GM23338 (cell line): ENCODE measurements around the gene DCAF17. TPM values are rescaled to one million over a fixed set of nuclear protein-coding genes. Genes with fewer than 3 reads are reported as not detected.

Experiments used
- ATAC-seq: fragments of 200-7000 bp; cut with Tn5 transposase; 3 replicates; pipeline ENCODE4 v1.9.1; 2020
- DNase-seq: peaks from one replicate; pipeline ENCODE4 v3.0.0-alpha.2; 2015; ENCODE audit warnings: low spot score
- H2AFZ ChIP-seq: fragments of 200-600 bp; sonication (generic); 2 replicates; pipeline ENCODE4 v1.8.0; 2016; ENCODE audit warnings: antibody characterized with exemption, mild to moderate bottlenecking, moderate library complexity
- H3F3A ChIP-seq: fragments of 200-600 bp; sonication (generic); replicated peaks from 2 replicates; pipeline ENCODE4 v1.8.0; 2017; ENCODE audit warnings: antibody characterized with exemption, mixed run types, low read depth
- H3K27ac ChIP-seq: fragments of 200-600 bp; sonication (generic); 2 replicates; pipeline ENCODE4 v1.6.1; 2016; ENCODE audit warnings: low read depth
- H3K27me3 ChIP-seq: fragments of 200-600 bp; sonication (generic); 2 replicates; pipeline ENCODE4 v1.8.0; 2016; ENCODE audit warnings: mild to moderate bottlenecking, mixed run types, moderate library complexity; ENCODE audit not compliant: insufficient read depth
- H3K36me3 ChIP-seq: fragments of 200-600 bp; sonication (generic); 2 replicates; pipeline ENCODE4 v1.8.0; 2016; ENCODE audit warnings: mild to moderate bottlenecking; ENCODE audit not compliant: insufficient read depth
- H3K4me1 ChIP-seq: fragments of 200-600 bp; sonication (generic); 2 replicates; pipeline ENCODE4 v1.8.0; 2016; ENCODE audit warnings: mild to moderate bottlenecking, moderate library complexity; ENCODE audit not compliant: insufficient read depth
- H3K4me2 ChIP-seq: fragments of 200-600 bp; sonication (generic); 2 replicates; pipeline ENCODE4 v1.7.1; 2017; ENCODE audit warnings: mixed run types
- H3K4me3 ChIP-seq: fragments of 200-600 bp; sonication (generic); 2 replicates; pipeline ENCODE4 v1.6.1; 2016; ENCODE audit warnings: mixed run types
- H3K79me2 ChIP-seq: fragments of 200-600 bp; sonication (generic); replicated peaks from 2 replicates; pipeline ENCODE4 v1.8.0; 2017; ENCODE audit warnings: mild to moderate bottlenecking; ENCODE audit not compliant: insufficient read depth
- H3K9me2 ChIP-seq: fragments of 200-600 bp; sonication (generic); 2 replicates; pipeline ENCODE4 v1.8.0; 2017; ENCODE audit not compliant: insufficient read depth
- H4K20me1 ChIP-seq: fragments of 200-600 bp; sonication (generic); replicated peaks from 2 replicates; pipeline ENCODE4 v1.8.0; 2017; ENCODE audit warnings: mild to moderate bottlenecking; ENCODE audit not compliant: insufficient read depth
- H3K27ac Mint-ChIP-seq: 2 replicates; pipeline ENCODE4 v1.8.0; 2020; ENCODE audit warnings: inconsistent platforms, mild to moderate bottlenecking, moderate library complexity, mixed read lengths
- H3K27me3 Mint-ChIP-seq: 3 replicates; pipeline ENCODE4 v1.8.0; 2022; ENCODE audit warnings: low read depth, mild to moderate bottlenecking, moderate library complexity, mixed read lengths, inconsistent platforms; ENCODE audit not compliant: insufficient read depth, poor library complexity
- H3K36me3 Mint-ChIP-seq: 3 replicates; pipeline ENCODE4 v1.8.0; 2021; ENCODE audit warnings: low read depth, mild to moderate bottlenecking, inconsistent platforms, moderate library complexity, mixed read lengths
- H3K4me1 Mint-ChIP-seq: 3 replicates; pipeline ENCODE4 v1.8.0; 2020; ENCODE audit warnings: mild to moderate bottlenecking, inconsistent platforms, mixed read lengths
- H3K4me3 Mint-ChIP-seq: 3 replicates; pipeline ENCODE4 v1.8.0; 2021; ENCODE audit warnings: moderate library complexity, mild to moderate bottlenecking, inconsistent platforms, mixed read lengths
- H3K9me3 Mint-ChIP-seq: 3 replicates; pipeline ENCODE4 v1.8.0; 2020; ENCODE audit warnings: moderate library complexity, mild to moderate bottlenecking, inconsistent platforms, mixed read lengths
- EZH2 ChIP-seq: fragments of 200-600 bp; sonication (generic); IDR thresholded peaks from one replicate; pipeline ENCODE4 v1.8.0; 2017; ENCODE audit warnings: antibody characterized with exemption, mild to moderate bottlenecking, low read depth; ENCODE audit not compliant: unreplicated experiment
- EZH2phosphoT487 ChIP-seq: fragments of 200-600 bp; sonication (generic); IDR thresholded peaks from one replicate; pipeline ENCODE4 v1.8.1; 2018; ENCODE audit warnings: antibody characterized with exemption; ENCODE audit not compliant: unreplicated experiment
- JUNB ChIP-seq: IDR thresholded peaks from one replicate; pipeline ENCODE4 v1.6.1; 2016; ENCODE audit warnings: antibody characterized with exemption; ENCODE audit not compliant: unreplicated experiment
- NANOG ChIP-seq: IDR thresholded peaks from 2 replicates; pipeline ENCODE4 v1.6.1; 2016; ENCODE audit warnings: antibody characterized with exemption, borderline replicate concordance
- POLR2AphosphoS5 ChIP-seq: IDR thresholded peaks from 2 replicates; pipeline ENCODE4 v1.6.1; 2016; ENCODE audit warnings: antibody characterized with exemption, low read depth
- REST ChIP-seq: IDR thresholded peaks from one replicate; pipeline ENCODE4 v1.6.1; 2018; ENCODE audit warnings: antibody characterized with exemption; ENCODE audit not compliant: unreplicated experiment
- STAT1 ChIP-seq: IDR thresholded peaks from one replicate; pipeline ENCODE4 v1.6.1; 2016; ENCODE audit warnings: antibody characterized with exemption; ENCODE audit not compliant: unreplicated experiment
- ZNF114 ChIP-seq: fragments of 250-450 bp; sonication (Bioruptor Pico); IDR thresholded peaks from 2 replicates; pipeline ENCODE4 v1.5.0; 2020; ENCODE audit warnings: mild to moderate bottlenecking, moderate library complexity
- ZNF331 ChIP-seq: fragments of 250-450 bp; sonication (Bioruptor Pico); IDR thresholded peaks from 2 replicates; pipeline ENCODE4 v1.5.0; 2020; ENCODE audit warnings: low read depth, mild to moderate bottlenecking, moderate library complexity
- polyA plus RNA-seq: library from polyadenylated mRNA; unstranded; fragments of >200 nt; fragmentation: Nextera tagmentation; extraction: Ambion mirVana; gene quantifications from 2 replicates; pipeline ENCODE4 v1.2.1, GENCODE V29; 2016
- total RNA-seq: library from RNA; depleted of rRNA; stranded (reverse); fragments of >200 nt; shearing (Covaris generic); gene quantifications from 2 replicates; pipeline ENCODE4 v1.2.3, GENCODE V29; 2014
- TF ChIP-seq, protein P1 (sequence below), 2 experiments: fragments of 200-600 bp in 1 of 2; sonication (generic) in 1 of 2; conservative IDR thresholded peaks; 2 replicates each; pipeline versions ENCODE4 v1.5.1 to v1.6.1; 2016 to 2017; ENCODE audit warnings: antibody characterized with exemption in 2 of 2, low read depth in 2 of 2, mild to moderate bottlenecking in 2 of 2, moderate library complexity in 1 of 2
- TF ChIP-seq, protein P2 (sequence below): IDR thresholded peaks from 2 replicates; pipeline ENCODE4 v1.6.1; 2016; ENCODE audit warnings: antibody characterized with exemption

Gene DCAF17
- total and polyA plus RNA-seq, 2 experiments from 2014 or later: 11.0 to 37.3 TPM

DNA sequence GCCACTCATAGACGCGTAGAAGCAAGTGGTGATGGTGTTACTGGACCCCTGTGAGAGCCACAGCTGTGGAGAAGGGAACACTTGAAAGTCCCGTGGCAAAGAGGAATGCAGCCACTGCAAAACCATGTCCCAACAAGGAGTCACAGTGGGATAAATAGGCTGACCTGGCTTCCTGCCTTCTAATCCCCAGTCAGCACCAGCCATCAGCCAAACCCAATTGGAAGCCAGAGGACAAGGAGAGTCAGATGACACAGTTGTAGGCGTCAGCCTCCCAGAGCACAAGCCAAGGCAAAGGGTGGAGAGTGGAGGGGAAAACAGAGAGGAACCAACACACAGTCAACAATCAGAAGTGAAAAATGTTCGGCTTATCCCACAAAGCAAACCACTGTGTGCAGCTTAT lies 82.8 kb downstream of the DCAF17 start:
- Histone ChIP-seq H3K4me3 (no peak overlapping the region), H3K4me1 (peaks cover 10% of the 10 kb centered on the region), H3F3A (no peaks in the 10 kb centered on the region), H3K27me3 (no peaks in the 10 kb centered on the region), H3K27ac (no peak overlapping the region), H3K79me2 (no peaks in the 10 kb centered on the region), H4K20me1 (no peaks in the 10 kb centered on the region), H3K9me2 (peaks cover 4% of the 10 kb centered on the region; the same call in 1 of the 2 replicates), H2AFZ (no peak overlapping the region), H3K4me2 (no peak overlapping the region), H3K36me3 (no peaks in the 10 kb centered on the region)
- Mint-ChIP-seq H3K4me3 (no peak overlapping the region), H3K9me3 (no peaks in the 10 kb centered on the region; the same call in 2 of the 3 replicates), H3K4me1 (peaks cover 23% of the 10 kb centered on the region), H3K27ac (no peak overlapping the region), H3K36me3 (no peaks in the 10 kb centered on the region), H3K27me3 (peaks cover 4% of the 10 kb centered on the region)
- TF ChIP-seq NANOG: no peak
- no peak for TF ChIP-seq POLR2AphosphoS5
- no peak for TF ChIP-seq REST
- TF ChIP-seq ZNF114: no peak
- ATAC-seq (no peak), DNase-seq (no peak)

GRCh38 chr2:171520471-171520870 lies 86.4 kb downstream of the DCAF17 start:
- Histone ChIP-seq H3K4me2 (no peak overlapping the region), H3K9me2 (peaks cover 4% of the 10 kb centered on the region; the same call in 1 of the 2 replicates), H3K79me2 (peaks cover 14% of the 10 kb centered on the region), H3F3A (0 out of 2 replicates have a peak, but pooled peaks cover 3% of the 10 kb centered on the region), H3K4me1 (peaks cover 18% of the 10 kb centered on the region), H3K27me3 (no peaks in the 10 kb centered on the region), H3K4me3 (no peak overlapping the region), H2AFZ (no peak overlapping the region), H4K20me1 (no peaks in the 10 kb centered on the region), H3K27ac (no peak overlapping the region), H3K36me3 (no peaks in the 10 kb centered on the region)
- no peak overlapping the region for H3K4me3 Mint-ChIP-seq
- ATAC-seq: no peak
- H3K36me3 Mint-ChIP-seq: no peaks in the 10 kb centered on the region; the same call in 2 of the 3 replicates
- no peak for DNase-seq
- H3K27me3 Mint-ChIP-seq: peaks cover 13% of the 10 kb centered on the region
- no peak for TF ChIP-seq STAT1
- TF ChIP-seq ZNF331 (CRISPR knock-in tag): no peak
- peaks cover 30% of the 10 kb centered on the region for H3K4me1 Mint-ChIP-seq
- no peak overlapping the region for H3K27ac Mint-ChIP-seq
- no peaks in the 10 kb centered on the region; the same call in 2 of the 3 replicates for H3K9me3 Mint-ChIP-seq

DNA sequence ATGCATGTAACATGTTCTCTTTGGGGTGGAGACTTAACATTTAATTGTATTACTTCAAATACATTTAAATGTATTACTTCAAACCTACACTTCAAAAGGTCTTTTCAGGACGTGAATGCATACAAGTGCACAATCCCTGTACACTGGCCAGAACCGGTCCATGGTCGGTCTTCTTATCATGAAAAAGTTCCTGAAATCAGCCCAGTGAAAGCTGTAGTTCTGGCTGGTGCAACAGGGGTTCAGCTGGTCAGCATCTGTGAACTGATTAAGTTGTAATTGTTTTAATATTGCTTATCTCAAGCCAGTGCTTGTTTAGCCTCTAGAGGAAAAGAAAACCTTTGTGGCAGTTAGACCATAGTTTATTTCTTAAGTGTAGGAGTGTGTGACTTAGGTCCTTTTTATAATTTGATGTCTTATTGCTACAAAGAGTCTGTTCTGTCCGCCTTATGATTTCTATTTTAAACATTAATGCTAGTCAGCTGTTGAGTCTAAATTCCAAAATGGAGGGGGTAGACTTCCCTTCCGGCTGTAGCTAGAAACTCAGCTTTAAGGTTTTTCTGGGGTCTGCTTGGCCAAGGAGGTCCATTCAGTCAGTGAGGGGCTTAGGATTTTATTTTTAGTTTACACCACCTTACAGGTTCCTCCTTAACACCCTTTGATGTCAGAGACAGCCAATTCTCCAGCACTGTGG lies 87.5 kb downstream of the DCAF17 start:
- Histone ChIP-seq H3K9me2 (peaks cover 1% of the 10 kb centered on the region; the same call in 1 of the 2 replicates), H4K20me1 (no peaks in the 10 kb centered on the region), H3K4me1 (peaks cover 18% of the 10 kb centered on the region), H3K36me3 (no peaks in the 10 kb centered on the region), H3F3A (0 out of 2 replicates have a peak, but pooled peaks cover 3% of the 10 kb centered on the region), H3K4me2 (peak overlapping the region; percentile 90), H3K27me3 (no peaks in the 10 kb centered on the region), H3K79me2 (peaks cover 23% of the 10 kb centered on the region), H2AFZ (peak overlapping the region; percentile 91), H3K27ac (peak overlapping the region; percentile 80), H3K4me3 (peak overlapping the region; percentile 97)
- peak overlapping the region; percentile 96 for H3K4me3 Mint-ChIP-seq
- H3K27ac Mint-ChIP-seq: no peak overlapping the region
- DNase-seq: no peak
- ATAC-seq: no peak
- H3K27me3 Mint-ChIP-seq: peaks cover 13% of the 10 kb centered on the region
- no peaks in the 10 kb centered on the region; the same call in 2 of the 3 replicates for H3K36me3 Mint-ChIP-seq
- H3K9me3 Mint-ChIP-seq: no peaks in the 10 kb centered on the region; the same call in 2 of the 3 replicates
- H3K4me1 Mint-ChIP-seq: peaks cover 30% of the 10 kb centered on the region
- TF ChIP-seq ZNF114: no peak
- no peak for TF ChIP-seq JUNB
- TF ChIP-seq, protein P1, sequence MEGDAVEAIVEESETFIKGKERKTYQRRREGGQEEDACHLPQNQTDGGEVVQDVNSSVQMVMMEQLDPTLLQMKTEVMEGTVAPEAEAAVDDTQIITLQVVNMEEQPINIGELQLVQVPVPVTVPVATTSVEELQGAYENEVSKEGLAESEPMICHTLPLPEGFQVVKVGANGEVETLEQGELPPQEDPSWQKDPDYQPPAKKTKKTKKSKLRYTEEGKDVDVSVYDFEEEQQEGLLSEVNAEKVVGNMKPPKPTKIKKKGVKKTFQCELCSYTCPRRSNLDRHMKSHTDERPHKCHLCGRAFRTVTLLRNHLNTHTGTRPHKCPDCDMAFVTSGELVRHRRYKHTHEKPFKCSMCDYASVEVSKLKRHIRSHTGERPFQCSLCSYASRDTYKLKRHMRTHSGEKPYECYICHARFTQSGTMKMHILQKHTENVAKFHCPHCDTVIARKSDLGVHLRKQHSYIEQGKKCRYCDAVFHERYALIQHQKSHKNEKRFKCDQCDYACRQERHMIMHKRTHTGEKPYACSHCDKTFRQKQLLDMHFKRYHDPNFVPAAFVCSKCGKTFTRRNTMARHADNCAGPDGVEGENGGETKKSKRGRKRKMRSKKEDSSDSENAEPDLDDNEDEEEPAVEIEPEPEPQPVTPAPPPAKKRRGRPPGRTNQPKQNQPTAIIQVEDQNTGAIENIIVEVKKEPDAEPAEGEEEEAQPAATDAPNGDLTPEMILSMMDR (conservative IDR thresholded peaks at IDR 0.05; ENCODE audit: low read depth in 2 of 2): no peak
- no peak for TF ChIP-seq EZH2phosphoT487
- no peak for TF ChIP-seq STAT1
- no peak for TF ChIP-seq POLR2AphosphoS5
- TF ChIP-seq, protein P2, sequence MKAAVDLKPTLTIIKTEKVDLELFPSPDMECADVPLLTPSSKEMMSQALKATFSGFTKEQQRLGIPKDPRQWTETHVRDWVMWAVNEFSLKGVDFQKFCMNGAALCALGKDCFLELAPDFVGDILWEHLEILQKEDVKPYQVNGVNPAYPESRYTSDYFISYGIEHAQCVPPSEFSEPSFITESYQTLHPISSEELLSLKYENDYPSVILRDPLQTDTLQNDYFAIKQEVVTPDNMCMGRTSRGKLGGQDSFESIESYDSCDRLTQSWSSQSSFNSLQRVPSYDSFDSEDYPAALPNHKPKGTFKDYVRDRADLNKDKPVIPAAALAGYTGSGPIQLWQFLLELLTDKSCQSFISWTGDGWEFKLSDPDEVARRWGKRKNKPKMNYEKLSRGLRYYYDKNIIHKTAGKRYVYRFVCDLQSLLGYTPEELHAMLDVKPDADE: no peak
- TF ChIP-seq EZH2: no peak
- TF ChIP-seq ZNF331 (CRISPR knock-in tag): no peak
